ENCODE measurements around the gene MPC1. TPM values are rescaled to one million over a fixed set of nuclear protein-coding genes. Genes with fewer than 3 reads are reported as not detected.

The MPC1 gene
- total RNA-seq, 1 donor: 22.0 TPM

GRCh38 chr6:166318649-166319600 lies 63.8 kb downstream of the MPC1 start:
- DNase-seq (ENCODE audit: low read depth): no peak
- H3K4me3 ChIP-seq (ENCODE audit: low read depth, low read length): no peak overlapping the region
- no peak for TF ChIP-seq CTCF (IDR thresholded peaks at IDR 0.05; ENCODE audit: insufficient read depth, low read depth, low read length)

DNA sequence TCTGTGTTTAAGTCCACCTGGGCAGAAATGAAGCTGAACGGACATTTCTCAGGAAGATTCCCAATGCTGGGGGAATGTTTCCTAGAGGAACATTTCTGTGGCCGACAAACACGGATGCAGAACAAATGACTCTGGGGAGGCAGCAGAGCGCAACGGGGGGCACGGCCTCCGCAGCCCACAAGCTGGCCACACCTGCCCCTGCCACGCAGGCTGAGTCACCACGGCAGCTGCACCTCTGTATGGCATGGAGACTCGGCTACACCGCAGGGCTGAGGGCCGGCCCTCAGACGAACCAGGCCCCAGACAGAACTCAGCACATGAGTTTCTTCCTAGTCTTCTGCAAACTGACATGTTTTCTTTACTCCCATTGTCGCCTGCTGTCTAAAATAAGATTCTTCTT lies 64.5 kb downstream of the MPC1 start:
- no peak overlapping the region for H3K4me3 ChIP-seq (ENCODE audit: low read depth, low read length)
- DNase-seq (ENCODE audit: low read depth): no peak
- no peak for TF ChIP-seq CTCF (IDR thresholded peaks at IDR 0.05; ENCODE audit: insufficient read depth, low read depth, low read length)

DNA sequence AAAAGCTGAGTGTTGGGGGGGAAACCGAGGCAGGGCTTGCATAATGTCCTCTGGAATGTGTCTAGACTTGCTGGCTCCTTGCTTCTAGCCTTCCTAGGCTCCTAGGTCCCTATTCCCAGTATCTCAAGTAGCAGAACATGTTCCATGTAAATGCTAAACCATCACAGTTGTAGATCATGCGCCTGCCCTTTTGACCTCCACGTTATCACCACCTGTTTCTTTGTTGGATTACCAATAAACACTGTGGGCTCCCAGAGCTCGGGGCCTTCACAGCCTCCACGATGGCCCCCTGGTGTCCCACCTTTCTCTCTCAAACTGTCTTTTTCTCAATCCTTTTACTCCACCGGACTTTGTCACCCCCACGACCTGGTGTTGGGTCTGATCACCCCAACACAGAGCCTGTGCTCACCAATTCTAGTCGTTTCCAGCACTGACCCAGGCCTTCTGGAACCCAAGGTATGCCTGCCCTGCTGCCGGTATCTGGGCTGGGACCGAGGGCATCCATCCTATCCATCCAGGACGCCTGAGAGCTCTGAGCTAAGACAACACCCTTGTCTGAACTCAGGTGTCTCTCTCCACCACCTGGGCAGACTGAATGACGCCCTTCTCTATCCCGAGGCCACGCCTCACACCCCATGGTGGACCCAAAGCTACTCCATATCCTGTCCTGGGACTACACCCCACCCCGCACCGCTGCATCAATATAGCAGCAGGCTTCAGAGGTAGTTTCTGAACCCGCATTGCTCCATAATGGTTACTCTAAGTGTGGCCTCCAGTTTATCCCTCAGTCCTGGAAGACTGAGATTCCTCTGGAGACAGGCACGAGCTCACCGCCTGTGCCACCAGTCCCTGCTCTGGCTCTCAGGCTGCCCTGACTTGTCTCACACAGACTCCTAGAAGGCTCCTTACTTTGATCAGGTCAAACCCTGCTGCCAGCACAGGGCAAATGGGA lies 65.2 kb downstream of the MPC1 start:
- H3K4me3 ChIP-seq (ENCODE audit: low read depth, low read length): no peak overlapping the region
- TF ChIP-seq CTCF (IDR thresholded peaks at IDR 0.05; ENCODE audit: insufficient read depth, low read depth, low read length): no peak
- no peak for DNase-seq (ENCODE audit: low read depth)

- no peak for DNase-seq (ENCODE audit: low read depth)
Observed at GRCh38 chr6:166315436-166315835, 67.3 kb downstream of the MPC1 start.

More at GRCh38 chr6:166315436-166315835, 67.3 kb downstream of the MPC1 start:
- no peak overlapping the region for H3K4me3 ChIP-seq (ENCODE audit: low read depth, low read length)
- TF ChIP-seq CTCF (IDR thresholded peaks at IDR 0.05; ENCODE audit: insufficient read depth, low read depth, low read length): no peak

Other genes with a start within 250 kb of the MPC1 start
- gene TBXT, start 215.1 kb downstream of the MPC1 start, total RNA-seq: not detected in 2 replicates
- gene PRR18, start 74.5 kb downstream of the MPC1 start, total RNA-seq: under 0.01 TPM in 1 of 2 replicates, not detected in the other
- gene SFT2D1, start 40.4 kb downstream of the MPC1 start, total RNA-seq: 20.9 and 37.1 TPM in 2 replicates
- 0.43 and 0.97 TPM in 2 replicates for gene RAMACL, start 203.7 kb upstream of the MPC1 start, total RNA-seq
- gene RPS6KA2, start 244.3 kb upstream of the MPC1 start, total RNA-seq: 15.5 and 20.0 TPM in 2 replicates

Data from fibroblast of villous mesenchyme (primary cell).